ENCODE data around the gene AMELY. TPM values are rescaled to one million over a fixed set of nuclear protein-coding genes. Genes with fewer than 3 reads are reported as not detected.

The AMELY gene
- total RNA-seq, 1 experiment from 2014 or later, result not detected

GRCh38 chrY:6909856-6910255 lies 1.7 kb downstream of the AMELY start:
- no TSS peak for BruUV-seq (replicated peaks)
- Histone ChIP-seq H3K9me3 (ENCODE audit: control insufficient read depth in 1 of 2, insufficient read depth in 1 of 2, low read depth in 1 of 2, low read length in 2 of 2) (no peaks in the 10 kb centered on the region), H3K9ac (ENCODE audit: low read length) (no peak overlapping the region), H3K4me2 (ENCODE audit: low read length) (no peak overlapping the region), H3K27ac (ENCODE audit: low read depth, low read length) (no peak overlapping the region), H3K27me3 (ENCODE audit: insufficient read depth, low read length) (no peaks in the 10 kb centered on the region), H2AFZ (ENCODE audit: low read depth, low read length, poor library complexity, severe bottlenecking) (no peak overlapping the region), H4K20me1 (ENCODE audit: insufficient read depth) (no peaks in the 10 kb centered on the region), H3K9me2 (ENCODE audit: insufficient read depth) (no peaks in the 10 kb centered on the region), H3K36me3 (ENCODE audit: control insufficient read depth in 1 of 2, insufficient read depth in 2 of 2, low read length in 2 of 2) (no peaks in the 10 kb centered on the region), H3K4me1 (ENCODE audit: control insufficient read depth in 1 of 2, insufficient read depth in 2 of 2, low read length in 2 of 2) (no peaks in the 10 kb centered on the region), H3K79me2 (ENCODE audit: insufficient read depth, low read length) (no peaks in the 10 kb centered on the region), H3K4me3 (replicated peaks in 1 of 2; ENCODE audit: low read depth in 1 of 2, low read length in 2 of 2) (no peak overlapping the region)
- no peak for TF ChIP-seq EZH2 (IDR thresholded peaks at IDR 0.05)
- TF ChIP-seq, protein P1, sequence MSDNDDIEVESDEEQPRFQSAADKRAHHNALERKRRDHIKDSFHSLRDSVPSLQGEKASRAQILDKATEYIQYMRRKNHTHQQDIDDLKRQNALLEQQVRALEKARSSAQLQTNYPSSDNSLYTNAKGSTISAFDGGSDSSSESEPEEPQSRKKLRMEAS (IDR thresholded peaks at IDR 0.05), result no peak
- no peak for TF ChIP-seq SP1 (IDR thresholded peaks at IDR 0.05; ENCODE audit: low read depth)
- no peak for TF ChIP-seq YY1 (IDR thresholded peaks at IDR 0.05; ENCODE audit: extremely low read depth, insufficient replicate concordance, low read depth, low read length)
- TF ChIP-seq JUND (IDR thresholded peaks at IDR 0.05), result no peak
- TF ChIP-seq EZH2phosphoT487 (IDR thresholded peaks at IDR 0.05; ENCODE audit: borderline replicate concordance), result no peak
- TF ChIP-seq, protein P2, sequence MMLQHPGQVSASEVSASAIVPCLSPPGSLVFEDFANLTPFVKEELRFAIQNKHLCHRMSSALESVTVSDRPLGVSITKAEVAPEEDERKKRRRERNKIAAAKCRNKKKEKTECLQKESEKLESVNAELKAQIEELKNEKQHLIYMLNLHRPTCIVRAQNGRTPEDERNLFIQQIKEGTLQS (IDR thresholded peaks at IDR 0.05), result no peak
- TF ChIP-seq ZFX (IDR thresholded peaks at IDR 0.05), result no peak
- no peak for TF ChIP-seq SIN3A (IDR thresholded peaks at IDR 0.05; ENCODE audit: low read depth)
- TF ChIP-seq EGR1 (IDR thresholded peaks at IDR 0.05; ENCODE audit: low read depth), result no peak
- TF ChIP-seq SRF (IDR thresholded peaks at IDR 0.05; ENCODE audit: low read depth), result no peak
- no peak for TF ChIP-seq ZNF274 (IDR thresholded peaks at IDR 0.05; ENCODE audit: low read depth, low read length)
- no peak for TF ChIP-seq FOSL1 (IDR thresholded peaks at IDR 0.05; ENCODE audit: low read depth)
- no peak for TF ChIP-seq TCF7L2 (IDR thresholded peaks at IDR 0.05; ENCODE audit: borderline replicate concordance, extremely low read depth, insufficient read depth, insufficient read length)
- TF ChIP-seq POLR2AphosphoS5 (IDR thresholded peaks at IDR 0.05; ENCODE audit: low read depth, low read length), result no peak
- no peak for TF ChIP-seq RAD21 (IDR thresholded peaks at IDR 0.05; ENCODE audit: low read depth)
- RAD21 ChIA-PET (ENCODE audit: low non-redundant PET in 1 of 2, low total read pairs in 2 of 2, uncharacterized antibody in 2 of 2, unreplicated experiment in 2 of 2), result no interaction called here
- no peak for DNase-seq (ENCODE audit: low read depth, low spot score)
- intact Hi-C loops (cut with micrococcal nuclease), result no loop called here
- CTCF ChIA-PET, result no interaction called here
- POLR2A ChIA-PET, result no interaction called here
- no peak for ATAC-seq
